K562 (cell line): ENCODE measurements around the gene TCF23. TPM values are rescaled to one million over a fixed set of nuclear protein-coding genes. Genes with fewer than 3 reads are reported as not detected.

Source experiments
- ATF4 ChIP-seq: fragments of 450-650 bp; formaldehyde crosslinking; IDR thresholded peaks from 2 replicates; pipeline ENCODE4 v1.4.0; 2022; ENCODE audit warnings: mild to moderate bottlenecking, moderate library complexity
- CGGBP1 ChIP-seq: fragments of 250-450 bp; sonication (Bioruptor Pico); IDR thresholded peaks from 2 replicates; pipeline ENCODE4 v1.9.0; 2021; ENCODE audit warnings: mild to moderate bottlenecking
- ETV1 ChIP-seq: fragments of 450-650 bp; conservative IDR thresholded peaks from 2 replicates; pipeline ENCODE4 v1.6.1; 2016; ENCODE audit warnings: missing genetic modification characterization, control low read depth, low read depth, missing compliant biosample characterization
- FOXJ2 ChIP-seq: fragments of 200-800 bp; sonication (Bioruptor generic); IDR thresholded peaks from 2 replicates; pipeline ENCODE4 v1.6.1; 2016; ENCODE audit warnings: missing genetic modification characterization, missing compliant biosample characterization
- HEY1 ChIP-seq: fragments of 250-450 bp; sonication (Bioruptor Pico); IDR thresholded peaks from 2 replicates; pipeline ENCODE4 v1.5.0; 2020; ENCODE audit warnings: mild to moderate bottlenecking, moderate library complexity, borderline replicate concordance
- JUN ChIP-seq, 2 experiments: sonication (generic) in 1 of 2; formaldehyde crosslinking in 1 of 2; IDR thresholded peaks; 2 replicates each; pipeline versions ENCODE4 v1.6.1 to v1.8.0; 2012 to 2022; ENCODE audit warnings: borderline replicate concordance in 2 of 2, mild to moderate bottlenecking in 2 of 2, improper control_type of control experiment in 1 of 2, low read depth in 1 of 2, low read length in 1 of 2, missing genetic modification reagents in 1 of 2
- MAX ChIP-seq: sonication (generic); formaldehyde crosslinking; IDR thresholded peaks from 2 replicates; pipeline ENCODE4 v1.9.0; 2022; ENCODE audit warnings: mild to moderate bottlenecking, missing genetic modification reagents
- PHF20 ChIP-seq: fragments of 450-650 bp; IDR thresholded peaks from 2 replicates; pipeline ENCODE4 v1.6.1; 2018; ENCODE audit not compliant: partially characterized antibody
- SAFB ChIP-seq: fragments of 200-400 bp; formaldehyde crosslinking; IDR thresholded peaks from 2 replicates; pipeline ENCODE4 v1.6.1; 2017; ENCODE audit warnings: low read depth, low read length, borderline replicate concordance
- YBX1 ChIP-seq: fragments of 450-650 bp; IDR thresholded peaks from 2 replicates; pipeline ENCODE4 v1.7.1; 2016; ENCODE audit warnings: mild to moderate bottlenecking
- ZFP1 ChIP-seq: fragments of 450-650 bp; formaldehyde crosslinking; IDR thresholded peaks from 2 replicates; pipeline ENCODE4 v1.4.0; 2020; ENCODE audit warnings: mild to moderate bottlenecking, mixed read lengths
- ZFP36 ChIP-seq: fragments of 150-350 bp; IDR thresholded peaks from 2 replicates; pipeline ENCODE4 v1.6.1; 2018; ENCODE audit warnings: low read length, low read depth; ENCODE audit not compliant: partially characterized antibody
- ZNF318 ChIP-seq, 2 experiments: fragments of 450-650 bp; IDR thresholded peaks; 2 replicates each; pipeline ENCODE4 v1.6.1; 2016; ENCODE audit warnings: mild to moderate bottlenecking in 2 of 2, borderline replicate concordance in 1 of 2, low read depth in 1 of 2, moderate library complexity in 1 of 2
- polyA plus RNA-seq, 8 experiments: library from polyadenylated mRNA; depleted of rRNA in 4 of 8; stranded (reverse) in 5 of 8; unstranded in 3 of 8; fragments of >200 nt; fragmentation: Nextera tagmentation in 2 of 8; fragmentation: Illumina TruSeq in 1 of 8; extraction: Ambion mirVana in 2 of 8; extraction: Trizol in 1 of 8; gene quantifications; 2 replicates each; pipeline versions ENCODE4 v1.2.1 to v1.2.3, GENCODE V29; 2011 to 2014; ENCODE audit warnings: inconsistent platforms in 1 of 8, missing spikeins in 1 of 8
- total RNA-seq, 7 experiments: library from RNA; depleted of rRNA in 6 of 7; stranded (reverse); fragments of >200 nt in 6 of 7; fragmentation: Illumina TruSeq in 2 of 7; extraction: Trizol in 2 of 7; gene quantifications; 2 replicates each; pipeline versions ENCODE4 v1.2.1 to v1.2.3, GENCODE V29; 2011 to 2021; ENCODE audit warnings: low replicate concordance in 1 of 7
- TF ChIP-seq, protein P1 (sequence below), 2 experiments: IDR thresholded peaks; 2 replicates each; pipeline ENCODE4 v1.6.1; 2011; ENCODE audit warnings: borderline replicate concordance in 1 of 2, control low read depth in 1 of 2, low read depth in 1 of 2, low read length in 1 of 2, mild to moderate bottlenecking in 1 of 2, mixed read lengths in 1 of 2, moderate library complexity in 1 of 2; ENCODE audit not compliant: insufficient read depth in 1 of 2, insufficient read length in 1 of 2, poor library complexity in 1 of 2, severe bottlenecking in 1 of 2; ENCODE audit errors: extremely low read depth in 1 of 2

TCF23 gene
- total and polyA plus RNA-seq, 9 of the 15 experiments (the other 6 are each of a cell fraction or from before 2014, with no cell fraction given), result 0.07 TPM; not detected in 8

DNA sequence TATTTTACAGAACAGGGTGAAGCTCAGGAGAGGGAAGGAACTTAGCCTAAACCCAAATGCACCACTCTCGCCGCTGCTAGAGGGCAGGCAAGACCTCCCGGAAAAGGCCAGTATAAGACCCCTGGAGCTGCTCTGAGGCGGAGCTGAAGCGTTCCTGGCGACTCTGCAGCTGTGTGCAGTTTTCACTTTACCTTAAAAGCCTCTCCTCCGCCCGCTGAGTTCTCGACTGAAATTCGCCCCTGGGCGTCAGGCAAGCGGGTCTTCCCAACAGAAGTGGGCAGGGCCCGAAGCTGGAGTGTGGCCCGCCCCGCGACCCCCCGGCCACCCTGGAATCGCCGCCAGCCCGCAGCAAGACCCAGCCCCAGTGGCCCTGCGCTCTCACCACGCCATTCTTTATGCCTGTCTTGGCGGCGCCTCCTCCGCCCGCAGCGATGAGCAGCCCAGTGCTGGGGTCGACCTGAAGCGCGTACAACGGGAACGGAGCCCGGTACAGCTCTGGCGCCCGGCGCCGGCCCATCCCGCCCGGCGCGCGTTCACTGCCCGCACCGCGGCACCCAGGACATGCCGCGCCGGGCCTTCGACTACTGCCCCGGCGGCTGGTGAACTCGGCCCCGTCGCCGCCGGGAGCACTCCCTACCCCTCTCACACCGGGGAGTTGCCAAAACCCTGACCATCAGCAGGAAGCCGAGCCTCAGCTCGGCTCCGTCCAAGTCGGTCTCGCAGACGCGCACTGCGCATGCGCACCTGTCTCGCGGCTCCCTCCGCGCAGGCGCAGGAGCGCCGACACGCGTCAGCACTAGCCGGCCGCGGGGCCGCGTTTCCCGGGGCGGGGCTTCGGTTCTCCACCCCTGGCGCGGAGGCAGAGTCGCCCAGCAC, 14.7 kb upstream of the TCF23 start, which contains the start of gene PREB (continued):
- TF ChIP-seq ZNF318 (IDR thresholded peaks at IDR 0.05; ENCODE audit: borderline replicate concordance in 1 of 2, low read depth in 1 of 2) (no peak), HEY1 (CRISPR knock-in tag) (no peak), MAX (CRISPR knock-in tag) (peak; percentile 52; the same call in 1 of the 2 replicates), ZFP1 (CRISPR knock-in tag) (no peak), PHF20 (peak; percentile 68), SAFB (no peak), FOXJ2 (tag) (no peak), YBX1 (no peak), CGGBP1 (CRISPR knock-in tag) (no peak), ATF4 (CRISPR knock-in tag) (no peak), ETV1 (no peak), ZFP36 (no peak), JUN (IDR thresholded peaks at IDR 0.05; ENCODE audit: borderline replicate concordance, low read depth, low read length) (no peak), JUN (CRISPR knock-in tag; IDR thresholded peaks at IDR 0.05; ENCODE audit: borderline replicate concordance) (0 out of 2 replicates have a peak, but pooled peaks have one; percentile 37)
- TF ChIP-seq, protein P1, sequence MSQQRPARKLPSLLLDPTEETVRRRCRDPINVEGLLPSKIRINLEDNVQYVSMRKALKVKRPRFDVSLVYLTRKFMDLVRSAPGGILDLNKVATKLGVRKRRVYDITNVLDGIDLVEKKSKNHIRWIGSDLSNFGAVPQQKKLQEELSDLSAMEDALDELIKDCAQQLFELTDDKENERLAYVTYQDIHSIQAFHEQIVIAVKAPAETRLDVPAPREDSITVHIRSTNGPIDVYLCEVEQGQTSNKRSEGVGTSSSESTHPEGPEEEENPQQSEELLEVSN (IDR thresholded peaks at IDR 0.05; ENCODE audit: borderline replicate concordance in 1 of 2, extremely low read depth in 1 of 2, insufficient read depth in 1 of 2, insufficient read length in 1 of 2, low read depth in 1 of 2, low read length in 1 of 2, poor library complexity in 1 of 2, severe bottlenecking in 1 of 2), result no peak
